Esophagus squamous epithelium (tissue), 5 donors: ENCODE measurements around the gene IL1A. TPM values are rescaled to one million over a fixed set of nuclear protein-coding genes. Genes with fewer than 3 reads are reported as not detected.
A peak's percentile ranks its signal among the peaks of the same experiment; 100 is the strongest.

Experiments
- DNase-seq: peaks from one replicate; lab custom pipeline; 2025; lab: John Stamatoyannopoulos, UW
- H3K27ac ChIP-seq, 4 donors: fragments of 200-600 bp; sonication (generic); one replicate each; pipeline ENCODE4 v1.5.1; 2016 to 2019; ENCODE audit warnings: mild to moderate bottlenecking in 1 of 4
- H3K27me3 ChIP-seq, 4 donors: fragments of 200-600 bp; sonication (generic); 1 replicate in 3 of 4; 2 replicates in 1 of 4; pipeline versions ENCODE4 v1.5.1 to v1.6.0; 2017 to 2021; ENCODE audit warnings: antibody characterized with exemption in 1 of 4
- H3K36me3 ChIP-seq, 3 donors: fragments of 200-600 bp; sonication (generic); one replicate each; pipeline ENCODE4 v1.5.1; 2016 to 2019
- H3K4me1 ChIP-seq, 3 donors: fragments of 200-600 bp; sonication (generic); one replicate each; pipeline ENCODE4 v1.5.1; 2017 to 2019
- H3K4me3 ChIP-seq, 4 donors: fragments of 200-600 bp; sonication (generic); 1 replicate in 3 of 4; 2 replicates in 1 of 4; pipeline ENCODE4 v1.5.1; 2016 to 2019; ENCODE audit warnings: mild to moderate bottlenecking in 2 of 4, moderate library complexity in 1 of 4
- H3K9me3 ChIP-seq, 3 donors: fragments of 200-600 bp; sonication (generic); one replicate each; pipeline ENCODE4 v1.5.1; 2016 to 2019
- POLR2A ChIP-seq, 4 donors: fragments of 450-650 bp; IDR thresholded peaks; one replicate each; pipeline ENCODE4 v1.6.1; 2017; ENCODE audit warnings: antibody characterized with exemption in 4 of 4, mild to moderate bottlenecking in 4 of 4, moderate library complexity in 3 of 4
- WGBS, 2 donors: methylation state at CpG; one replicate each; pipeline ENCODE4 v1.1.5; 2018; 5-methylcytosine and 5-hydroxymethylcytosine counted together
- intact Hi-C: fragments of 100-400 bp; cut with DNase I; formaldehyde crosslinking; loops from one replicate; pipeline ENCODE4 v1.15.0; 2022
- total RNA-seq, 4 donors: library from RNA; depleted of rRNA; stranded (reverse); fragments of >200 nt; gene quantifications; one replicate each; pipeline ENCODE4 v1.1.0, GENCODE V29; 2016
- TF ChIP-seq, protein P1 (sequence below), 6 experiments: fragments of 450-650 bp in 4 of 6; fragments of 200-600 bp in 2 of 6; sonication (generic) in 2 of 6; IDR thresholded peaks; one replicate each; pipeline ENCODE4 v1.5.1; 2016 to 2019; ENCODE audit warnings: antibody characterized with exemption in 6 of 6, mild to moderate bottlenecking in 4 of 6, moderate library complexity in 4 of 6
- donor health status: DM: yes; HTN: yes; CAD: no.

Gene IL1A
- total RNA-seq, 4 donors from 2014 or later: 0.53 to 37.4 (median 4.3) TPM

DNA sequence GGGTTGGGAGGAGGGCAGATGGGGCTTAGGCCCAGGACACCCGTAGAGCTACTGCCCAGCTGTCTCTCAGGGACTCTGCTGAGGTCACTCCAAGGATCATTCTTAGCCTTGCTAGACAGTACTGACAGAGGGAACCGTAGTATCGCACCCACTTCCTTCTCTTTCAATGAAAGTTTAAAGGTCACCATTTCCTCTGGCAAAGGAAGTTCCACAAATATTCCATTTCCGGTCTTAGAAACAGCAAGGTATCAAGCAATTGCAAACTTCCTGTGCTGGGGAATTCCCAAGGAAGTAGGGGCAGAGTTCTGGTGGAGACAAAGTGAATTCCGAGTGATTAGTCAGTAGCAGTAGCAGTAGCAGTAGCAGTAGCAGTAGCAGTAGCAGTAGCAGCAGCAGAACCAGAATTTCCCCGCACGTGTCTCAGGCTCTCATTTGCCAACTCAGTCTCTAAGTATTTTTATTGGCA is 27.6 kb upstream of the IL1A start:
- Histone ChIP-seq H3K27me3 (no peaks in the 10 kb centered on the region), H3K4me3 (no peak overlapping the region), H3K27ac (peak overlapping the region; percentile 63 to 73 (median 66)), H3K4me1 (peaks cover 7 to 40% (median 30%) of the 10 kb centered on the region in 3 donors), H3K9me3 (peaks cover 0 to 4% (median 3%) of the 10 kb centered on the region in 3 donors), H3K36me3 (no peaks in the 10 kb centered on the region)
- DNase-seq: no peak
- intact Hi-C loops: no loop called here
- WGBS, 2 donors: 15 to 22% methylated on average over 6 to 7 of the region's 7 CpGs
- no peak for TF ChIP-seq POLR2A (IDR thresholded peaks at IDR 0.05)
- TF ChIP-seq, protein P1, sequence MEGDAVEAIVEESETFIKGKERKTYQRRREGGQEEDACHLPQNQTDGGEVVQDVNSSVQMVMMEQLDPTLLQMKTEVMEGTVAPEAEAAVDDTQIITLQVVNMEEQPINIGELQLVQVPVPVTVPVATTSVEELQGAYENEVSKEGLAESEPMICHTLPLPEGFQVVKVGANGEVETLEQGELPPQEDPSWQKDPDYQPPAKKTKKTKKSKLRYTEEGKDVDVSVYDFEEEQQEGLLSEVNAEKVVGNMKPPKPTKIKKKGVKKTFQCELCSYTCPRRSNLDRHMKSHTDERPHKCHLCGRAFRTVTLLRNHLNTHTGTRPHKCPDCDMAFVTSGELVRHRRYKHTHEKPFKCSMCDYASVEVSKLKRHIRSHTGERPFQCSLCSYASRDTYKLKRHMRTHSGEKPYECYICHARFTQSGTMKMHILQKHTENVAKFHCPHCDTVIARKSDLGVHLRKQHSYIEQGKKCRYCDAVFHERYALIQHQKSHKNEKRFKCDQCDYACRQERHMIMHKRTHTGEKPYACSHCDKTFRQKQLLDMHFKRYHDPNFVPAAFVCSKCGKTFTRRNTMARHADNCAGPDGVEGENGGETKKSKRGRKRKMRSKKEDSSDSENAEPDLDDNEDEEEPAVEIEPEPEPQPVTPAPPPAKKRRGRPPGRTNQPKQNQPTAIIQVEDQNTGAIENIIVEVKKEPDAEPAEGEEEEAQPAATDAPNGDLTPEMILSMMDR (IDR thresholded peaks at IDR 0.05): no peak

DNA sequence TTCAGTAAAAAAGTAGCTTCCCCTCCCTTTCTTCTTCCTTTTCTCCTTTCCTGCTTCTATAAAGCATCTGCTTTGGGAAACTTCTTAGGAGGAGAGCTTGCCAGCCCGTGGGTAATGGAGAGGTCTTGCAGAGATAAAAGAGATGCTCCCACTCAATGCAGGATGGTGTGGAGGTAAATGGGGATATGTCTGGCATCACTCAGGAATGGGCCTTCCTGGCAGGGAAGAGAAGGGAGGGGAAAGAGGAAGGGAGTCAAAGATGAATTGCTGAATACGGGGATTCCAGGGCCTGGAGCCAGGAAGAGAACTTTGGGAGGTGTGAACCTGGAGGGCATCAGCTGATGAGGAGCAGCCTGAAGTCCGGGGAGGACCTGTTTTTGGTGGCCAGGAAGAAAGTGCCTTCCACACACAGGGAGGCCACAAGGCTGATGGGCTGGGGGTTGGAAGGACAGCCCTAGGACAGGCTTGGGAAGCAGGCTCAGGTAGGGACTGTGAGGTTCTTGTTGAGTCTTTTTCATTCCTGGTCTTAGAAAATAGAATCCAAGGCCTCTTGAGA is 27.1 kb upstream of the IL1A start:
- Histone ChIP-seq H3K27me3 (no peaks in the 10 kb centered on the region), H3K9me3 (peaks cover 0 to 4% (median 3%) of the 10 kb centered on the region in 3 donors), H3K4me1 (peaks cover 7 to 40% (median 30%) of the 10 kb centered on the region in 3 donors), H3K27ac (peak overlapping the region; percentile 63 to 73 (median 66)), H3K36me3 (no peaks in the 10 kb centered on the region), H3K4me3 (no peak overlapping the region)
- intact Hi-C loops: no loop called here
- TF ChIP-seq, protein P1 (IDR thresholded peaks at IDR 0.05): no peak
- no peak for TF ChIP-seq POLR2A (IDR thresholded peaks at IDR 0.05)
- WGBS, 2 donors: 47 to 59% methylated on average over 3 of the region's 3 CpGs
- DNase-seq: no peak

DNA sequence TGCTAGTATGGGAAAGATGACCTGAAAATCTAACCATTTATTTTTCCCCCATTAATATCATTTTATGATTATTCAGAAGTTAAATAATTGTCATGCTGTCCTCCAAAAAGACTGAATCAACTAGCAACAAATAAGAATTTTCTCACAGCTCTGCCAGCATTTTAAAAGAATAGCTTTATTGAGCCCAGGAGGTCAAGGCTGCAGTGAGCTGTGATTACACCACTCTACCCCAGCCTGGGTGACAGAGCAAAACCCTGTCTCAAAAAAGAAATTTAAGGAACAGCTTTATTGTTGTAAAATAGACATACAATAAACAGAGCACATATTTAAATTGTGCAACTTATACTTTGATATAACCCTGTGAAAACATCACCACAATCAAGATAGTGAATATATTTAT is 24.8 kb upstream of the IL1A start:
- intact Hi-C loops: no loop called here
- TF ChIP-seq, protein P1 (IDR thresholded peaks at IDR 0.05): no peak
- TF ChIP-seq POLR2A (IDR thresholded peaks at IDR 0.05): no peak
- Histone ChIP-seq H3K36me3 (no peaks in the 10 kb centered on the region), H3K9me3 (peaks cover 0 to 4% (median 3%) of the 10 kb centered on the region in 3 donors), H3K4me1 (peaks cover 7 to 48% (median 34%) of the 10 kb centered on the region in 3 donors), H3K4me3 (no peak overlapping the region), H3K27ac (no peak overlapping the region), H3K27me3 (no peaks in the 10 kb centered on the region)
- no peak for DNase-seq

DNA sequence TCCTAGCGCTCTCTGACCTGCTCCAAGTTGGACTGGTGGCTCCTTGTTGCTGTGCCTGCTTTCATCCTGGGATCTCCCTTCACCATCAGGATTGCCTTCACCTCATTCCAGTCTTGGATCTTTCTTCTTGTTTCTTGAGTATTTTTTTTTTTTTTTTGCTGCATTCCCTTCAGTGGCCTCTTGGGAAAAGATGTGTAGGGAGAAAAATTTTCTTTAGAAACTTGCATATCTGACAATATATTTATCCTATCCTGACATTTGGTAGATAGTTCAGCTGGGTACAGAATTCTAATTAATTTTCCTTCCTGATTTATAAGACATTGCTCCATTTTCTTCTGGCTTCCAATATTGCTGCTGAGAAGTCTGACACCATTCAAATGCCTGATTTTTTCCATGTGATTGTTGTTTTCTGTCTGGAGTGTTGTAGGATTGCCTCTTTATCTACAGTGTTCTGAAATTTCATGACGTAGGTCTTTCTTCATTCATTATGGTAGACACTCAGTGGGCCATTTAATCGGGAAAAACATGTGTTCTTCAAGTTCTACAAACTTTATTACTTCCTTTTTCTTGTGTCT is 23.0 kb upstream of the IL1A start:
- intact Hi-C loops: no loop called here
- no peak for DNase-seq
- WGBS, 2 donors: 92 to 97% methylated on average over 3 of the region's 3 CpGs
- Histone ChIP-seq H3K4me3 (no peak overlapping the region), H3K27me3 (no peaks in the 10 kb centered on the region), H3K9me3 (peaks cover 0 to 4% (median 3%) of the 10 kb centered on the region in 3 donors), H3K27ac (no peak overlapping the region), H3K36me3 (no peaks in the 10 kb centered on the region), H3K4me1 (peaks cover under 1 to 30% (median 18%) of the 10 kb centered on the region in 3 donors)
- TF ChIP-seq, protein P1 (IDR thresholded peaks at IDR 0.05): peak in 1 of 6 experiments; percentile 29
- TF ChIP-seq POLR2A (IDR thresholded peaks at IDR 0.05): no peak

DNA sequence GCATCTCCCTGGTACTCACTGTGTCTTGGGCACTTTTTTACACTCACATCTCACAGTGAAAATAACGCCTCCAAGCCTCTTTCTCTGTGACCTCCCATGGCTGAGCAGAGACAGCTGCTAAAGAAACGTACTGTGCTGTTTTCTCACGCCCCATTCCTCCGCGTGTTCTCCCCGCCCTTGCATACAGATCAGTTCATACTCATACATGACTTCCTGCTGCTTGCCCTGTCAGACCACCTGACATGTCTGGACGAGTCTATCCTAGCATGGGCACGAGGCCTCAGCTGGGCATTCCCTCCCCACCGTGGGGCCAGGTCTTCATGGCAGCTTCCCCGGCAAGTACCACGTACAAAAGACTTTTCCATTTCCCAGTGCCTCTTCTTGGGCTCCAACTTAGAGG is 21.2 kb upstream of the IL1A start:
- Histone ChIP-seq H3K4me3 (no peak overlapping the region), H3K27ac (peak overlapping the region; percentile 2 to 72 (median 64)), H3K27me3 (no peaks in the 10 kb centered on the region), H3K4me1 (peaks cover 0 to 32% (median 9%) of the 10 kb centered on the region in 3 donors), H3K9me3 (peaks cover 0 to 4% (median 3%) of the 10 kb centered on the region in 3 donors), H3K36me3 (no peaks in the 10 kb centered on the region)
- no peak for TF ChIP-seq POLR2A (IDR thresholded peaks at IDR 0.05)
- TF ChIP-seq, protein P1 (IDR thresholded peaks at IDR 0.05): no peak
- intact Hi-C loops: no loop called here
- no peak for DNase-seq
- WGBS, 2 donors: 54 to 58% methylated on average over 11 of the region's 11 CpGs
